BLaER1 treated with 17β-estradiol and CSF1 and Interleukin-3, amounts not matched to agents 10 nM and 100 nM (cell line): Measurements from ENCODE around the gene FEV.
A peak's percentile ranks its signal among the peaks of the same experiment; 100 is the strongest.

Experiments
- H3K27ac ChIP-seq, 11 experiments: shearing (Covaris generic); formaldehyde crosslinking; 2 replicates each; pipeline ENCODE4 v1.8.1; 2022
- H3K27me3 ChIP-seq, 11 experiments: shearing (Covaris generic); formaldehyde crosslinking; 2 replicates each; pipeline ENCODE4 v1.8.1; 2022
- H3K36me3 ChIP-seq, 11 experiments: shearing (Covaris generic); formaldehyde crosslinking; 2 replicates each; pipeline ENCODE4 v1.8.1; 2022
- H3K4me1 ChIP-seq, 10 experiments: shearing (Covaris generic); formaldehyde crosslinking; 2 replicates each; pipeline ENCODE4 v1.8.1; 2022
- H3K4me2 ChIP-seq, 11 experiments: shearing (Covaris generic); formaldehyde crosslinking; 2 replicates each; pipeline ENCODE4 v1.8.1; 2022
- H3K4me3 ChIP-seq, 10 experiments: shearing (Covaris generic); formaldehyde crosslinking; 2 replicates each; pipeline ENCODE4 v1.8.1; 2022
- H3K9ac ChIP-seq, 11 experiments: shearing (Covaris generic); formaldehyde crosslinking; 2 replicates each; pipeline ENCODE4 v1.8.1; 2022
- H3K9me3 ChIP-seq, 11 experiments: shearing (Covaris generic); formaldehyde crosslinking; replicated peaks in 1 of 11; 2 replicates each; pipeline ENCODE4 v1.8.1; 2022
- H4K20me1 ChIP-seq, 11 experiments: shearing (Covaris generic); formaldehyde crosslinking; 2 replicates each; pipeline ENCODE4 v1.8.1; 2022
- Cebpa-rat ChIP-seq, 11 experiments: shearing (Covaris generic); IDR thresholded peaks; 2 replicates each; pipeline ENCODE4 v1.8.1; 2022

FEV gene

DNA sequence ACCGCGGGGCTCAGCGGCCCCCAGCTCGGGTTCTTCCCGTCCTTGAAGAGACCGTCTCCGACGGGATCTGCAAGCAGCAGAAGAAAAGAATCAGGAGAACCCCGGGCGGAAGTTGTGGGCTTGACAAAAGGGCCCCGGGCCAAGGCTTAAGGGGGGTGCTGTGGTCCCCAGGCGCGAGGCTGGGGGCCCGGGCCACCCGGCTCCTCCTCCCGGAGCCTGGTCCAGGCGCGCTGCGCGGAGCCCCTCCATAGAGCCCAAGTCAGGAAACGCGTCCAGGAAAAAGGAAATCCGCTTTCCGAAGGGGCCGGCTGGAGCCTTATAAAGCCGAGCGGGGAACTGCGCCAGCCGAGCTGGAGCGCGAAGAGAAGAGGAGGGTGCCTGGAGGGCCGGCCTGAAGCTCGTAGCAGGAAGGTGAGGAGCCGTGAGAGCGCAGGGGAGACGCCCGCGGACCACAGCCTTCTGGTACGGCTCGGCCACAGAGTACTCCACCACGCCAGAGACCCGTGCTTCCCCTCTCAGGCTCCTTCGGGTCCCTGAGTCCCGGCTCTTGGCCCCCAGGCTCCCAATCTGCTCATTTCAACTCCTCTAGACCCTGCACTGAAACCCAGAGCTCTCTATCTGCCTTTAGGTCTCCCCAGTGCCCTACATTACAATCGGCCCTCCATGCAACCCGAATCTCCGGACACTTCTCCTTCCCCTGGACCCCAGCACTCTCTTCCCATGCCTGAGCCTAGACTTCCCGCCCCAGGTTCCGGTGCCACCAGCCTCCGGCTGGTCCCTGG, 554 bp downstream of the FEV start:
- Histone ChIP-seq H3K4me2 (peak overlapping the region; percentile 45 to 88 (median 62)), H3K27ac (no peak overlapping the region), H3K4me3 (peak overlapping the region in 9 of 10 experiments; percentile 21 to 51 (median 29); a peak in 11 of 20 replicates), H3K27me3 (peaks cover 96 to 100% (median 99%) of the 10 kb centered on the region in 11 experiments), H4K20me1 (peaks cover 0 to 87% (median 61%) of the 10 kb centered on the region in 11 experiments; a peak in 16 of 22 replicates), H3K36me3 (no peaks in the 10 kb centered on the region), H3K9me3 (peaks cover 0 to 10% (median 5%) of the 10 kb centered on the region in 11 experiments; a peak in 7 of 22 replicates), H3K9ac (no peak overlapping the region; a peak in 1 of 22 replicates), H3K4me1 (peaks cover 8 to 16% (median 10%) of the 10 kb centered on the region in 10 experiments; a peak in 16 of 20 replicates)
- TF ChIP-seq Cebpa-rat (IDR thresholded peaks at IDR 0.05), result no peak

DNA sequence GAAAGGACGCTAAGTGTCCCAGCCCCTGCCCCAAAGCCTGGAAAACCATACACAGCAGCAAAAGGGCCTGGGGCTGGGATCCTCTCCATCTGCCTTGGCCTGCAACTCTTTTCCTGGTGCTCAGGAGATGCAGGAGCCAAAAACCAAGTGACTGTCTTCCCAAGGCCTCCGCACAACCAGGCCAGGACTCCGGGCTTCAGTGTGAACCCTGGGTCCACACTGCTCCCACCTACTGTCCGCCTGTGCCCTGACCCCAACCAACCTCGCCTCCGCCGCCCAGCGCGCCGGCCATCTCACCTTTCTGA, 1.1 kb downstream of the FEV start:
- TF ChIP-seq Cebpa-rat (IDR thresholded peaks at IDR 0.05), result no peak
- Histone ChIP-seq H3K4me3 (peak overlapping the region in 6 of 10 experiments; percentile 21 to 51 (median 33); a peak in 6 of 20 replicates), H3K36me3 (no peaks in the 10 kb centered on the region), H3K9ac (no peak overlapping the region), H4K20me1 (peaks cover 0 to 84% (median 60%) of the 10 kb centered on the region in 11 experiments; a peak in 16 of 22 replicates), H3K4me1 (peaks cover 8 to 16% (median 10%) of the 10 kb centered on the region in 10 experiments; a peak in 16 of 20 replicates), H3K27ac (no peak overlapping the region), H3K4me2 (peak overlapping the region in 10 of 11 experiments; percentile 45 to 88 (median 65); a peak in 16 of 22 replicates), H3K27me3 (peaks cover 91 to 100% (median 97%) of the 10 kb centered on the region in 11 experiments), H3K9me3 (peaks cover 0 to 10% (median 5%) of the 10 kb centered on the region in 11 experiments; a peak in 7 of 22 replicates)

DNA sequence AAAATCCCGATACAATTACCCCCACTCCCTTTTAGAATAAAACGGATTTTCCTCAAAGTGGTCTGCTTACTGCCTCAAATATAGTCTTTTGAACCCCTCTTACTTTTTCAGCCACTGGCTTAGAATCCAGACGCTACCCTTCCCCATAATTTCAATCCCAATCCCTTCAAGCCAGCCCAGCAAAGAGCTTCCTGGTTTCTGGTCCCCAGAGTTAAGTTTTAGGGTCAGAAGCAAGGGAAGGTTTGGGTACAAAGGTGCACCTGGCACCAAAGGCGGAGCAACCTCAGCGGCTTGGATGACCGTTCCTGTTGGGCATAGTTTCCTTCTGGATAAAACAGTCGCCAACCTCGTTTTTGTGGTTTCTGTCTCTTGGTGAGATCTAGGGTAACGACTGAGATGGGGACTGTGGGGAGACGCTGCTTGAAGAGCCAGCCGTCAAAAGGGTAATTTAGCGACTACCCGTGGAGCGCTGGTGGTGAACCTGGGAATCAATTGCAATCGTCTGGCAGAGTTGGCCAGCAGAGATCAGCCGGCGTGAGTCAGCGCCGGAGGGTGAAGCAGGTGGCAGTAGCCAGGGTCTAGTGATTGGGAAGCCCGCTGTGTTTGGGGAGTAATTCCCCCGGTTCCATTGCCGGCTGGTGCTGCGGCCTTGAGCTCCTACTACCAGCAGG, 1.6 kb downstream of the FEV start:
- no peak for TF ChIP-seq Cebpa-rat (IDR thresholded peaks at IDR 0.05)
- Histone ChIP-seq H3K27ac (no peak overlapping the region), H3K36me3 (no peaks in the 10 kb centered on the region), H3K9me3 (peaks cover 0 to 10% (median 5%) of the 10 kb centered on the region in 11 experiments; a peak in 7 of 22 replicates), H3K4me1 (peaks cover 8 to 16% (median 10%) of the 10 kb centered on the region in 10 experiments; a peak in 16 of 20 replicates), H3K27me3 (peaks cover 86 to 100% (median 96%) of the 10 kb centered on the region in 11 experiments), H4K20me1 (peaks cover 0 to 79% (median 55%) of the 10 kb centered on the region in 11 experiments; a peak in 16 of 22 replicates), H3K9ac (no peak overlapping the region), H3K4me2 (no peak overlapping the region), H3K4me3 (peak overlapping the region in 1 of 10 experiments; percentile 51; a peak in 1 of 20 replicates)

DNA sequence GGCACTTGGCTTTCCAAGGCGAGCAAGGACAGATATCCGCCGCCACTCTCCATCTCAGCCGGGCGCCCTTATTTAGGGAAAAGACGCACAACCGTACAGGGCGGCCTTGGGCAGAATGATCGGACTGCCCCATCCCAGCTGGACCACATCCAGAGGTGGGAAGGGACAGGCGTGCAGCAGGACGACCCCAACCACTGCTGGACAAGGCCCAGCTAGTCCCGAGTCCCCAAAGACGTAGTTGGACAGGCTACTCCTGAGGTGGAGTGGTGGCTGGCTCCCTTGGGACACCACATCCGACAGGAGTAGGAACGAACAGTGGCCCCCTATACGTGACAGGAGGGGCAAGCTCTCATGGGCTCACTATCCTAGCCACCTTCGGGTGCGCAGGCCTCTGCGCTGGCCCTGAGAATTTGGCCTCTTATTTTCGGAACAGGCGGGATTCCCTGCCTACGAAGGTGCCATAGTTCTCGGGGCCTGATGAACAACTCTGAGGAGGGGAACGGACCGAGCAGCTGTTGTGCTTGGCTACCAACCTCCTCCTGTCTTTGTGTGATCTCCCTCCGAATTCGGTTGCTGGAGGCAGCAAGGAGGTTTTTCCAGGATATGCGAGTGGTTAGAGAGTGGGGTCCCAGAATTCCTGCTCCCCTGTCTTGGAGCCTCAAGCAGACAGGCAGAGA, 2.3 kb downstream of the FEV start:
- no peak overlapping the region for H3K27ac ChIP-seq
- H3K27me3 ChIP-seq, result peaks cover 79 to 99% (median 94%) of the 10 kb centered on the region in 11 experiments
- TF ChIP-seq Cebpa-rat (IDR thresholded peaks at IDR 0.05), result no peak
- H3K9me3 ChIP-seq, result peaks cover 0 to 10% (median 5%) of the 10 kb centered on the region in 11 experiments; a peak in 7 of 22 replicates
- no peak overlapping the region for H3K4me3 ChIP-seq
- H3K4me1 ChIP-seq, result peaks cover 8 to 16% (median 10%) of the 10 kb centered on the region in 10 experiments; a peak in 16 of 20 replicates
- no peak overlapping the region for H3K9ac ChIP-seq
- H3K4me2 ChIP-seq, result no peak overlapping the region
- peaks cover 0 to 72% (median 53%) of the 10 kb centered on the region in 11 experiments; a peak in 16 of 22 replicates for H4K20me1 ChIP-seq
- H3K36me3 ChIP-seq, result no peaks in the 10 kb centered on the region

DNA sequence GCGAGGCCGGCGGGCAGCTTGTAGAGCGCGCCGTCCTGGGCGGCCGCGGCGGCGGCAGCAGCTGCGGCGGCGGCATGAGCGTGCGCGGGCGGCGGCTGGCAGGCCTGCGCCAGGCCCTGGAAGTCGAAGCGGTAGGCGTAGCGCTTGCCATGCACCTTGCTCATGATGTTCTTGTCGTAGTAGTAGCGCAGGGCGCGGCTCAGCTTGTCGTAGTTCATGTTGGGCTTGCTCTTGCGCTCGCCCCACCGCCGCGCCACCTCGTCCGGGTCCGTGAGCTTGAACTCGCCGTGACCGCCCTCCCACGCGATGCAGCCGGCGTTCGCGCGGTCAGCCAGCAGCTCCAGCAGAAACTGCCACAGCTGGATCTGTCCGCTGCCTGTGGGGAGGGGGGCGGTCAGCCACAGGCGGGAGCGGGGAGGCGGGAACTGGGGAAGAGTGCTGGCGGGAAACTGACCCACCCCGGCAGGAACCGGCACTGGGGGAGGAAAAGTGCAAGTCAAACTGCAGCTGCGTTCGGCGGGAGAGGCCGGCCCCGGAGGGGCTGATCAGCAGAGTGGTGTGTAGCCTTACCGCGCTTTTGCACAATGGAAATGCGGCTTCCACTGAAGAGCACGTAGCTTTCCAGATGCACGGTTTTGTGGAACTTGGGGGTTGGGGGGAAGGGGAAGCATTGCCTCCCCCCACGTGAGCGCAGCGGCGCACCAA, 3.0 kb downstream of the FEV start:
- Histone ChIP-seq H3K9me3 (peaks cover 0 to 10% (median 5%) of the 10 kb centered on the region in 11 experiments; a peak in 7 of 22 replicates), H3K36me3 (no peaks in the 10 kb centered on the region), H4K20me1 (peaks cover 0 to 67% (median 48%) of the 10 kb centered on the region in 11 experiments; a peak in 16 of 22 replicates), H3K9ac (no peak overlapping the region), H3K4me3 (no peak overlapping the region), H3K27me3 (peaks cover 72 to 99% (median 94%) of the 10 kb centered on the region in 11 experiments), H3K27ac (no peak overlapping the region), H3K4me2 (no peak overlapping the region), H3K4me1 (peaks cover 8 to 16% (median 10%) of the 10 kb centered on the region in 10 experiments; a peak in 16 of 20 replicates)
- no peak for TF ChIP-seq Cebpa-rat (IDR thresholded peaks at IDR 0.05)

DNA sequence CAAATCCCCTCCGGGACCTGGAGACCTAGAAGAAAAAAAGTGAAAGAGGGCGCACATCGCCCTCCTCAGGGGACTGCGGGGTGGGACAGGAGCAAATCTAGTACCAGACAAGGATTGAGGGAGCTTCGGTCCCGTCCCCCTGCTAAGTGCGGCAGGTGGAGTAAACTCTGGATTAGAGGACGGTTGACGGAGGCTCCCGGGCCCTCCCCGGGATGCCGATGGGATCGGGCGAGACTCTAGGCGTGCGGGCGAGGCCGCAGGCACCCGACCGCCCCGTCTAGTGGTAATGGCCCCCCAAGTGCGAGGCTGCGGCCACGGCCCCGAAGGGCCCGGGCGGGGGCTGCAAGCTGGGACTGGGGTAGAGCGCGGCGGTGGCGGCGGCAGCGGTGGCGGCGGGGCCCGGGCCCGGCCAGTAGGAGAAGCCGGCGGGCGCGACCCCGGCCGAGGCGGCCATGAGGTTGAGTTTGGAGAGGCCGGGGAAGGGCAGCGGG, 3.5 kb downstream of the FEV start:
- no peak overlapping the region for H3K9ac ChIP-seq
- TF ChIP-seq Cebpa-rat (IDR thresholded peaks at IDR 0.05), result no peak
- no peak overlapping the region for H3K4me2 ChIP-seq
- no peak overlapping the region for H3K4me3 ChIP-seq
- no peaks in the 10 kb centered on the region for H3K36me3 ChIP-seq
- peaks cover 8 to 16% (median 10%) of the 10 kb centered on the region in 10 experiments; a peak in 16 of 20 replicates for H3K4me1 ChIP-seq
- H4K20me1 ChIP-seq, result peaks cover 0 to 61% (median 47%) of the 10 kb centered on the region in 11 experiments; a peak in 16 of 22 replicates
- H3K27me3 ChIP-seq, result peaks cover 66 to 99% (median 93%) of the 10 kb centered on the region in 11 experiments
- peaks cover 0 to 10% (median 5%) of the 10 kb centered on the region in 11 experiments; a peak in 7 of 22 replicates for H3K9me3 ChIP-seq
- no peak overlapping the region for H3K27ac ChIP-seq

DNA sequence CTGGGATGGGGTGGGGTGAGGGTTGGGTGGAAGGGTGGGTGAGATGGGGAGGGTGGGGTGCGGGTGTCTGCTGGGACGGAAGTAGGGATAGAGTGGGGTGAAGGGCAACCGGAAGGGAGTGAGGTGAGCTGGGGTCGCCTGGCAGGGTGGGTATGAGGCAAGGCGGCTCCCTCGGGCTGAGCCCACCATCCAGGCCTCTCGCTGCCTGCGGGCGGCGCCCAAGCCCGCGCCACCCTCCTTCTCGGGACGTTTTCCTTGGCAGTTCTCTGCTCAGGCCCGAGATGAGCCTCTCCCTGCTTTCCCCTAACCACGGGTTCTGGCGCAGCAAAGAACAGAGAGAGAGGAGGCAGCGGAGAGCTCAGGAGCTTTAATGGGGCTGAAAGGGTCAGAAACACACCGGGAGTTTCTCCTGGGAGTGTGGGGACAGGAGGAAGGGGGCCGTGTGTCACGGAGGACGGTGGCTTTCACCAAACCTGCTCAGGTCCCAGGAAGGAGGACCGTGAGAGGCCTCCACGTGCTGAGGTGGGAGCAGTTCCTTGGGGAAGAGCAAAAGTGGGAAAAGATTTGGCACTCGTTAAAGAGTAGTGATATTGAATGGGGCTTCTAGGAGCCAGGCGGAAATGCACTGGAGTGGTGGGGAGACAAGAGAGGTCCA, 4.1 kb downstream of the FEV start:
- Histone ChIP-seq H3K27me3 (peaks cover 60 to 99% (median 92%) of the 10 kb centered on the region in 11 experiments), H3K27ac (no peak overlapping the region), H3K4me2 (no peak overlapping the region), H3K4me1 (peaks cover 8 to 16% (median 10%) of the 10 kb centered on the region in 10 experiments; a peak in 16 of 20 replicates), H4K20me1 (peaks cover 0 to 55% (median 42%) of the 10 kb centered on the region in 11 experiments; a peak in 16 of 22 replicates), H3K36me3 (no peaks in the 10 kb centered on the region), H3K9ac (no peak overlapping the region), H3K9me3 (peaks cover 0 to 10% (median 5%) of the 10 kb centered on the region in 11 experiments; a peak in 7 of 22 replicates), H3K4me3 (no peak overlapping the region)
- TF ChIP-seq Cebpa-rat (IDR thresholded peaks at IDR 0.05), result no peak
